ENCODE data around the gene B3GALT4. TPM values are rescaled to one million over a fixed set of nuclear protein-coding genes. Genes with fewer than 3 reads are reported as not detected.

The B3GALT4 gene
- total and polyA plus RNA-seq, 2 of the 13 experiments (the other 11 are each of a cell fraction or from before 2014, with no cell fraction given), result 0.04 to 0.27 TPM

- TF ChIP-seq SNAPC4 (CRISPR knock-in tag; IDR thresholded peaks at IDR 0.05) (no peak), BHLHE40 (IDR thresholded peaks at IDR 0.05; ENCODE audit: low read length) (no peak), ZNF33A (CRISPR knock-in tag; IDR thresholded peaks at IDR 0.05; ENCODE audit: borderline replicate concordance) (no peak), STAG1 (CRISPR knock-in tag; IDR thresholded peaks at IDR 0.05) (peak; percentile 26), PAWR (CRISPR knock-in tag; IDR thresholded peaks at IDR 0.05; ENCODE audit: borderline replicate concordance) (no peak), AKAP8 (CRISPR knock-in tag; IDR thresholded peaks at IDR 0.05) (peak; percentile 84; the same call in 1 of the 2 replicates), ZNF709 (CRISPR knock-in tag; IDR thresholded peaks at IDR 0.05) (no peak), HOXA7 (CRISPR knock-in tag; IDR thresholded peaks at IDR 0.05) (no peak), ZNF512 (CRISPR knock-in tag; IDR thresholded peaks at IDR 0.05) (no peak), ZNF543 (CRISPR knock-in tag; IDR thresholded peaks at IDR 0.05) (no peak), ATF4 (CRISPR knock-in tag; IDR thresholded peaks at IDR 0.05) (no peak), IKZF1 (IDR thresholded peaks at IDR 0.05) (no peak), ETS1 (CRISPR knock-in tag; IDR thresholded peaks at IDR 0.05) (no peak), SIN3B (IDR thresholded peaks at IDR 0.05; ENCODE audit: low read length) (no peak), ZBTB34 (CRISPR knock-in tag; IDR thresholded peaks at IDR 0.05) (no peak), KLF9 (CRISPR knock-in tag; IDR thresholded peaks at IDR 0.05; ENCODE audit: low read depth) (no peak), NFRKB (IDR thresholded peaks at IDR 0.05) (no peak)
- TF ChIP-seq, protein P1, sequence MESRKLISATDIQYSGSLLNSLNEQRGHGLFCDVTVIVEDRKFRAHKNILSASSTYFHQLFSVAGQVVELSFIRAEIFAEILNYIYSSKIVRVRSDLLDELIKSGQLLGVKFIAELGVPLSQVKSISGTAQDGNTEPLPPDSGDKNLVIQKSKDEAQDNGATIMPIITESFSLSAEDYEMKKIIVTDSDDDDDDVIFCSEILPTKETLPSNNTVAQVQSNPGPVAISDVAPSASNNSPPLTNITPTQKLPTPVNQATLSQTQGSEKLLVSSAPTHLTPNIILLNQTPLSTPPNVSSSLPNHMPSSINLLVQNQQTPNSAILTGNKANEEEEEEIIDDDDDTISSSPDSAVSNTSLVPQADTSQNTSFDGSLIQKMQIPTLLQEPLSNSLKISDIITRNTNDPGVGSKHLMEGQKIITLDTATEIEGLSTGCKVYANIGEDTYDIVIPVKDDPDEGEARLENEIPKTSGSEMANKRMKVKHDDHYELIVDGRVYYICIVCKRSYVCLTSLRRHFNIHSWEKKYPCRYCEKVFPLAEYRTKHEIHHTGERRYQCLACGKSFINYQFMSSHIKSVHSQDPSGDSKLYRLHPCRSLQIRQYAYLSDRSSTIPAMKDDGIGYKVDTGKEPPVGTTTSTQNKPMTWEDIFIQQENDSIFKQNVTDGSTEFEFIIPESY (CRISPR knock-in tag; IDR thresholded peaks at IDR 0.05), result peak; percentile 89; the same call in 1 of the 2 replicates
Measured at GRCh38 chr6:33277663-33278391, 904 bp downstream of the B3GALT4 start (continued).
